Effector CD4-positive, alpha-beta T cell (primary cell): ENCODE data around the gene NUP160.
"Not testable (repeated sequence)": the region's sequence is repeated elsewhere in the genome, so short reads cannot be mapped to it uniquely, and the experiment has no call there.

Experiments used
- DNase-seq: peaks from one replicate; pipeline ENCODE4 v3.0.0-alpha.2; 2020

NUP160 gene

DNA sequence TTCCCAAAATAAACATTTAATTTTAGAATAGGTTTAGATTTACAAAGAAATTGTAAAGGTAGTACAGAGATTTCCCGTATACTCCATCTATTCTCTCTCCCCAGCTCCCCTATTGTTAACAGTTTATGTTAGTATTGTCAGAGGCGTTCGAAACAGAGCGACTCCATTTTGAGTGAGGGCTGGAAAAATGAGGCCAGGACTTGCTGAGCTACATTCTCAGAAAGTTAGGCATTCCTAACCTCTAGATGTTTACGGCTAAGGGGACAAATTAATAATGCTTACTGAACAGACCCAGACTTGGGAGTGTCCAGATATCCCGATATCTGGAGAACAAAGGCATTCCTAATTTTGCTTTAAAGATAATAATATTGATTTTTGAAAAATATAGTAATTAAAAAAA, 12.4 kb upstream of the NUP160 start:
- DNase-seq = no peak

DNA sequence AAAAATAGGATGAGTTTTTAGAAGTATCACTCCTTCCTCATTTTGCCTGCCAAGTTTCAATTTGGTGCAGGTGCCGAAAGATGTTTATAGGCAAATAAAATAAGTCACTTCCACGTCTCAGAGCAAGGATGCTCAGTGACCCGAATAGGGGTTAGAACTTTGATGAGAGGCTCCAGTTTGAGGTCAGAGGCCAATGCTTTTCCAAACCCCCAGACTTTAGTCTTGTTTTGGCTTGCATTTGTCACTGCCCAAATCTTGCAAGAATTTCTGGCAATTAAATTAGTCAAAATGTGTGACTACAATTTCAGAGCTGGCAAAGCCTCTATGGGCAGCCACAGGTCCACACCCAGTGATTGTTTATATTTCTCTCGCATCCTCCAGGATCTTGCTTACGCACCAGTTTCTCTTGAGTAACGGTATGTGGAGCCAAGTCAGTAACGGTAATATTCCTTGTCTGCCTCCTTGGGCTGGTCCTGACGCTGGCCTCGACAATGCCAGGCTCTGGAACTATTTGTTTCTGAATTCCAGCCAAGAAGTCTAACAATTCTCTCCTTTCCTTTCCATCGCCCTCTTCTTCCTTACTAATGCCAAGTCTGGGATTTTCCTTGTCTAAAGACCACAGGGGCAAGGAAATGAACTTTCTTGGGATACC, 9.9 kb upstream of the NUP160 start:
- DNase-seq = no peak

DNA sequence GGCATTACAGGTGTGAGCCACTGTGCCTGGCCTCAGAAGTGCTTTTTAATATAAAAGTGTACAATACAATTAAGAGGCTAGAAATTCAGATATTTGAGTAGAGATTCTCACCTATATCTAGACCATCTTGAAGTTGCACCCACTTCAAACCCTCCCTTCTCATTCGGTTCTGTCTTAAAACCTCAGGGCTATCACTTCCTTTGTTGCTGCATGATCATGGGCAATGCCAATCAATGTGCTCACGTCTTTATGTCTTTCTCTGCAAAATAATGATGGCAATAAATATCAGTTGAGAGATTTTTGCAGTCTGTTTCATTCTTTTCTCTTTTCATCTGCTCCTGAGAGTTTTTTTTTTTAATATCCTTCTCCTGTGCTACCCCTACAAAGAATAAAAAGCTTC, 9.3 kb upstream of the NUP160 start:
- no peak for DNase-seq

DNA sequence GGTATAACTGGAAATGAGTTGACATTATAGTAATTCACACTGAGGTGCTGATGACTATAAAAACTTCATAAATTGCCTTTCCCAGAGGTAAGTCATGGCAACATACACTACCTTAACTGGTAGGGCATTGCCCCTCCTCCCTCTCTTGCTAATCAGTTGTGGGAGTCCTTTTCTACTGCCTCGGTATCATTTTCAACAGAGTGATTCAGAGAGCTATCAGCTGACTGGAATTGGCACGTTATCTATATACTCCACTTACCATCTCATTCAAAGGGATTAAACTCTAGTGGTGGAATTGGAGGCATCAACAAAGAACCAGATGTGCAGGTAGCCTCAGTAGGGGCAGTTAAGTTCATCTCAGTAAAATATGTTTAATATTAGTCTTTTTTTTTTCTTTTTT, 8.0 kb upstream of the NUP160 start:
- no peak for DNase-seq

DNA sequence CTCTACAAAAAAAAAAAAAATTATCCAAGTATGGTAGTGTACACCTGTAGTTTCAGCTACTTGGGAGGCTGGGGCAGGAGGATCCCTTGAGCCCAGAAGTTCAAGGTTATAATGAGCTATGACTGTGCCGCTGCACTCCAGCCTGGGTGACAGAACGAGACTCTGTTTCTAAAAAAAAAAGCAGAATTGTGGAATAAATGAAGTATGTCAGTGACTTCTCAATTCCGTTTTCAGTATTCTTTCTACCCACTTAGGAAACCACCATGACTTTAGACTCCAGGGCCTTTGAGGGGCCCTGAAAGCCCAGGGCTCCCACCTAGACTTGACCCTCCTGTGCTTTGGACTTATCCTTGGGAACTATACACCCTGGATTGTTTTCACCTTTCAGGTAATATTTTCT, 6.5 kb upstream of the NUP160 start:
- no peak for DNase-seq

DNA sequence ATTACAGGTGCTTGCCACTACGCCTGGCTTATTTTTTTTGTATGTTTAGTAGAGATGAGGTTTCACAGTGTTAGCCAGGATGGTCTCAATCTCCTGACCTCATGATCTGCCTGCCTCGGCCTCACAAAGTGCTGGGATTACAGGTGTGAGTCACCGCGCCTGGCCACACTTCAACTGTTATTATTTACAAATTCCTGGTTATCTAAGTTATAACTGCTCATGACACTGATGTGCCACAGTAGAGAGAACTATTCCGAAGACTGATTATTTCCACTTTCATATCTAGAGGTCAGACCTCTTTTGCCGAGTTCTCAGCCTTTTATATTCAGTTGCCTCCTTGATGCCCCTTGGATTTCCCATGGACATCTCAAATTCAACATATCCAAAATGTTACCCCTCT, 3.9 kb upstream of the NUP160 start:
- no peak for DNase-seq

DNA sequence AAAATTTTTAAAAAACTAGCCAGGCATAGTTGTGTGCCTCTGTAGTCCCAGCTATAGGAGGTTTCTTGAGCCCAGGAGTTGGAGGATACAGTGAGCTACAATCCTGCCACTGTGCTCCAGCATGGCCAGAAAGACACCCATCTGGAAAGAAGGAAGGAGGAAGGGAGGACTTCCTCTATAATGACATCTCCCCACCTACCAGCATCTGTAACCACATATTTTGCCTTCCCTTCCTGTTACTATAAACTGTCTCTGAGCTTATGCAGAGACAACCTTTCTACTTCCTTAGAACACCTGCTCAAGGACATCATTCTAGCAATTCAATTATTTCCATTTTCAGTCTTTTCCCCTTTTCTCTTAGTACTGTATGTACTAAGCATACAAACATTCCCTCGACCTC, 2.2 kb upstream of the NUP160 start:
- no peak for DNase-seq

DNA sequence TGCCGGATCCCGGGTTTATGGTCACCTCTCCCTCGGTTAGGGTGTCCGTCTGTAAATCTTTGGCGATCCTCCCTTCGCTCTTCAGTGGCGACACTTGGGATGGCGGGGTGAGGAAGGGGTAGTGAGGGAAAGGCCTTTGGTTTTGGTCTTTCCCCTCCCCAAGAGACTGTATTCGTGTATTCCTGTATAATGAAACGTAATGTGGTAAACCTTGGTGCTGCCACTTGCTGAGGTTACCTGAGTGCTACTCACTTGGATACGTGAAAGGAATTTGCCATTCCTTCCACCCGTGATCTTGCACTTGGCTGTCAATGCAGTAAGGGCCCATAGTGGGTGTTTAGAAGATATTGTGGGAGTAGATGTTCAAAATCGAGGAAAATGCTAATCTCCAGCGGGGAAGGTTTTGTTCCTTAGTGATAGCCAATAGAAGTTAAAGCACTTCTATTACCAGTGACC, 578 bp upstream of the NUP160 start:
- DNase-seq = no peak

DNA sequence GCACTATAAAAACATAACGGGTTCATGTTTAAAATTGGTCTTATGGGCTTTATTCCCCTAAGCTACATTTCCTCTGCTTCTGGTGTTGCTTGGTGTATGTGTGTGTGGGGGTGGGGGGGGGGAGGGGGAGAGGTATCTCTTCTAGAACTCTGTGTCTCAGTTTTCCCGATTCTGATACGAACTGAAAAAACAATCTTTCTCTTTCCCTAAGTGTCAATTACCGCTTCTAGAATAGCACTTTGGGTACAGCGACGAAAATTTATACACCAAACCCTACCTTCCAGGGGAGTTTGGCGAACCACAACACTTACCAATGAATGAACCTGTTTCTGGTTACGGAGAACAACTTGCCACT, 636 bp downstream of the NUP160 start:
- no peak for DNase-seq

DNA sequence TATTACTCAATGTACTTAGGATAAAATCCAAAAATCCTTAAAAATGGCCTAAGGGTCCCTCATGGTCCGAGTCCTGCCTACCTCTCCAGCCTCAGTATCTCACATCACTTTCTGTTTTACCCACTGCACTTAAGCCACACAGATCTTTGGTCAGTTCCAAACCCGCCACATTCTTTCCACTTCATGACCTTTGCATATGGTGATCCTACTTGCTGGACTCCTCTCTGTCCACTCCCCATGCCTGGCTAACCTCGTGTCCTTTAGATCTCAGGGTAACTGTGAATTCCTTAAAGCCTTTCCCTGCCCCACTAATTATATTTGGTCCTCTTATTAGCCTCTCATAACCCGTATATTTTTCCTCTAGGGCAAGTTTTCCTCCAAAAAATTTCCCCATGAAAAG, 1.2 kb downstream of the NUP160 start:
- no peak for DNase-seq

DNA sequence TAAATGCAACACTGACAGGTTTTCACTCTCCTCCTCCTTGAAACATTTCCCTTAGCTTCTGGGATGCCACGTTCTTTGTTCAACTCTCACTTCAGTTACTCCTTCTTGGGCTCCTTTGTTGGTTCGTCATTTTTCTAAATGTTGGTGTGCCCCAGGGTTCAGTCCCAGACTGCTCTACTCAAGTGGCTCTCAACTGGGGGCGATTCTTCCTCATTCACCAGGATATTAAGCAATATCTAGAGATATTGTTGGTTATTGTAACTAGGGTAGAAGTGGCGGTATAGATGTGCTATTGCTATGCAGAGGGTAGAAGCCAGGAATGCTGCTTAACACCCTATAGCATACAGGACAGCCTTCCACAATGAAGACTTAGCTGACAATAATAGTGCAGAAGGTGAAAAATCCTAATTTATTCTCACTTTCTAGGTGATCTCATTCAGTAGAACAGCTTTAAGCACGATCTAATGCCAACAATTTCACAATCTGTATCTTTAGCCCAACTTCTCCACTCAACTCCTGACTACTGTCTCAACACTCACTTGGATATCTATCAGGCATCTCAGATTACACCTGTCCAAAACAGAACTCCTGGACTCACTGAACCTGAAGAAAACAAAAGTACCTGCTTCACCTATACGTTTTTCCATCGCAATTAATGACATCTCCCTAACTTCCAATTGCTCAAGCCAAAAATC, 4.6 kb downstream of the NUP160 start:
- DNase-seq = no peak

DNA sequence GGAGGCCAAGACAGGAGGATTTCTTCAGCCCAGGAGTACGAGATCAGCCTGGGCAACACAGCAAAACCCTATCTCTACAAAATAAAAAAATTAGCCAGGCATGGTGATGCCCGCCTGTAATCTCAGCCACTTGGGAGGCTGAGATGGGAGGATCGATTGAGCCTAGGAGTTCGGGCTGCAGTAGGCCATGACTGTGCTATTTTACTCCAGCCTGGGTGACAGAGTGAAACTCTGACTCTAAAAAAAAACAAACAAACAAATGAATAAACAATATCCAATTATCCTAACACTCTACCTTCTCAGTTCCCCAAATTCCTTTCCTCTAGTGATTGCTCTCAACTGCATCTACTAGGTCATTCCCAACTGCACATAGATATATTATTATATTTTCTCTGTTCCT, 5.4 kb downstream of the NUP160 start:
- no peak for DNase-seq

DNA sequence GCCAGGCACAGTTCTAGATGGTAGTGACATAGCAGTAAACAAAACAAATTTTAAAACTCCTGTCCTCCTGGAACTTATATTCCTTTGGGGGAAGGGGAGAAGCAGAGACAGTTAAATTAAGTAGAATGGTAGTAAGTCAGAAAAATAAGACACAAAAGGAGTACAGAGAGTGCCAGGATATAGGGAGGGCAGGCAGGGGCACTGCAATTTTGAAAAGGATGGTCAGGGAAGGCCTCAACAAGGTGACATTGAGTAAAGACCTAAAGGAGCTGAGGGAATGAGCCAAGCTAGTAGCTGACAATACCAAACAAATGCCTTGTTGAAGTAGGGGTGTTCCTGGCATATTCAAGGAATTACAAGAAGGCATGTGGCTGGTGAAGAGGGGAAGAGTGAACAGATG, 10.2 kb downstream of the NUP160 start:
- no peak for DNase-seq

DNA sequence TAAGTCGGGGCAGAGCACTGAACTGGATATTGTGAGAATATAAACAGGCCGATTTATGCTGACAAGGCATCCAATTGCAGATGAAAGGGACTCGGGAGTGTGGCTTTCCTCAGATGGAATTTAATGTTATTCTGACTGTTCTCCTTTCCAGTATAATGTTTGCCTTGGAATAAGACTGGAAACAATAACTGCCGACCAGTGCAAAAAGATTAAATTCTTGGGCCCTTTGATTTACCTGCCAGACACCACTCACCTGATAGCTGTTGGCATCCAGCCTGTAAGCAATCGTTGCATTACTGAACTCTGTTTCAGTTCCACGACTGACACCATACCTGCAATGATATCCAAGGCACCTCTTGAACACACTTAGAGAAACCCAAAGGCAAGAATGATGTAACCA, 10.9 kb downstream of the NUP160 start:
- DNase-seq = no peak

DNA sequence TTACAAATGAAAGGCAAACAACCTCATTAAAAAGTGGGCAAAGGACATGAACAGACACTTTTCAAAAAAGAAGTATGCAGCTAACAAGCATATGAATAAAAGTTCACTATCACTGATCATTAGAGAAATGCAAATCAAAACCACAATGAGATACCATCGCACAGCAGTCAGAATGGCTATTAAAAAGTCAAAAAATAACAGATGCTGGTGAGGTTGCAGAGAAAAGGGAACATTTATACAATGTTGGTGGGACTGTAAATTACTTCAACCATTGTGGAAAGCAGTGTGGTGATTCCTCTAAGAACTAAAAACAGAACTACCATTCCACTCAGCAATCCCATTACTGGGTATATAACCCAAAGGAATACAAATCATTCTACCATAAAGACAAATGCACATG, 18.1 kb downstream of the NUP160 start:
- not testable (repeated sequence) for DNase-seq

DNA sequence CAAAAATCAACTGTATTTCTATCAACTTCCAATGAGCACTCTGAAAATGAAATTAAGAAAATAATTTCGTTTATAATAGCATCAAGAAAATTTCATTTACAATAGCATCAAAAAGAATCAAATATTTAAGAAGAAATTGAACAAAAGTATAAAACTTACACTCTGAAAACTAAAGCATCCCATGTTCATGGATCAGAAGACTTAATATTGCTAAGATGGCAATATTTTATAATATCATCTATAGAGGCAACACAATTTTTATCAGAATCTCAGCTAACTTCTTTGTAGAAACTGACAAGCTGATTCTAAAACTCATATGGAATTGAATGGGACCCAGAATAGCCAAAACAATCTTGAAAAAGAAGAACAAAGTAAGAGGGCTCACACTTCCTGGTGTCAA, 19.9 kb downstream of the NUP160 start:
- no peak for DNase-seq

DNA sequence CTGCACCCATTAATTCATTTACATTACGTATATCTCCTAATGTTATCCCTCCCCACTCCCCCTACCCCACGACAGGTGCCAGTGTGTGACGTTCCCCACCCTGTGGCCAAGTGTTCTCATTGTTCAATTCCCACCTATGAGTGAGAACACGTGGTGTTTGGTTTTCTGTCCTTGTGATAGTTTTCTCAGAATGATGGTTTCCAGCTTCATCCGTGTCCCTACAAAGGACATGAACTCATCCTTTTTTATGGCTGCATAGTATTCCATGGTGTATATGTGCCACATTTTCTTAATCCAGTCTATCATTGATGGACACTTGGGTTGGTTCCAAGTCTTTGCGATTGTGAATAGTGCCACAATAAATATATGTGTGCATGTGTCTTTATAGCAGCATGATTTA, 25.5 kb downstream of the NUP160 start:
- DNase-seq = not testable (repeated sequence)

DNA sequence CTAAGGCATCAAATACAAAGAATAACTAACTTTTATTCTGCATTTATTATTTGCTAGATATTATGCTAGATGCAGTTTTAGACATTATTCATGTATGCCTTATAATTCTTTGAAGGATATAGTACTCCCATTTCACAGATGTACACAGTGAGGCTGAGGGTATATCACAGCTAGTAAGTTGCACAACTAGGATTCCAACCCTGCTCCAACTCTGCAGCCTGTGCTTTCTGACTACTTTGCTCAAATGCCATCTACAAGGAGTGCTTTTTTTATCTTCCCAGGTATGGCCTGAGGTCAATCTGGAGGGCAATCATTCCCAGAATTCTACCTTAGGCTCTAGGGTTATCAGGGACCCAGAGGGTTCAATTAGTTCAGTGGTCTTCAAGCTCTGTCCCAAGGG, 28.4 kb downstream of the NUP160 start:
- no peak for DNase-seq

DNA sequence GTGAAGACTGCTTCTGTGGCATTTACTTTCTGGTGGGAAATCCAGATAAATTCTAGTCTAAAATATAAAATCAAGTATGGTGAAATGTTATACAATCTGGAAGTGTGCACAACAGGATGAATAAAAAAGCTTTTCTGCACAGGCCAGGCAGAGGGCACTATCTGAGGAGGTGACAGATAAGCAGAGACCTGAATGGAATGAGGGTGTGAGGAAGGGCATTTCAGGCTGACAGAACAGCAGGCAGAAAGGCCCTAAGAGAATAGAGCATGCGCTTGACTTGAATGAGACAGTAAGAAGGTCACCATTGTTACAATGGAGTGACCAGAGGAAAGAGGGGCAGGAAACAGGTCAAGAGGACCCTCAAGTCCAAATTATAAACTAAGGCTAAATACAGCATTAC, 47.4 kb downstream of the NUP160 start:
- DNase-seq = no peak

DNA sequence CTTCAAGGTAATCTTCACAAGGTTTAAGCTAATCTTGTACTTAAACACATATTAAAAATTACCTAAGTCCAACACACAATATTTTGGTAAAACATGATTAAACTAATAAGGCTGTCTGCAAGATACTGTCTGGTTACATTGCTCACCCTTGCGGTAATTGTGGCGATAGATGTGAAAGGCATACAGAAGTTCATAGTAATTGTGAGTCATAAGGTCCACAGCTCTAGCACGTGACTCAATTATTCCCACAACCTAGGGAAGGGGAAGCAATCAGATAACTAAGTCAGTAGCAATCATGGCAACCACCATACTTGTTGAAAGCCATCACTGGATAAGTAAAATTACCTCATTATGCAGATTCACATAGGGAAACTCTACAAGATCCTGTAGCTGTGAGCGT, 50.5 kb downstream of the NUP160 start:
- DNase-seq = no peak

DNA sequence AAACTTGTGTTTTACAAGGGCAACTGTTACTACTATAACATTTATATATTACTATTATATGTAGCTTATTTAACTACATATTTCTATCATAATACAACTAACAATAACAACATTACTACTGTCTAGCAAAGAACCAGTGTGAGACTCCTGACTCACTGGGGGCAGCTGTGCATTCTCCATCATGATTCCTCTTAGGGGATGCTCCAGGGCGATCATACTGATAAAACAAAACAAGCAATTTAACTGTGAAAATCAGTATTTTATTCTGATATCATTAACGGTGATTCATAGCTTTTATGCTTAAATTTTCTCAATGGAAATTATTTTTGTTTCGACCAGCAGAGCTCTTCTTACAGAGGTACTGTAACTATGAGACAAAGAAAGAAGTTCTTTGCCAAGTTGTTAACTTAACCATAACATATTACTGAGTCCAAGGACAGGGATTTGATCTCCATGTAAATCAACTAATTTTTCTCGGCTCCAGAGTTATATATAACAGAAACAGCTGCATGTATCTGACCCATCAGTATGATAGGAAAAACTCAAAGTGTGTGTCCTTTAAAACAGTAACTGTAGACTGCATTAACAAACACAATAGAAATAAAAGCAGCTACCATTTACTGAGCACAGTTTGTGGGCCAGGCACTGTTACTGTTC, 56.2 kb downstream of the NUP160 start:
- no peak for DNase-seq

DNA sequence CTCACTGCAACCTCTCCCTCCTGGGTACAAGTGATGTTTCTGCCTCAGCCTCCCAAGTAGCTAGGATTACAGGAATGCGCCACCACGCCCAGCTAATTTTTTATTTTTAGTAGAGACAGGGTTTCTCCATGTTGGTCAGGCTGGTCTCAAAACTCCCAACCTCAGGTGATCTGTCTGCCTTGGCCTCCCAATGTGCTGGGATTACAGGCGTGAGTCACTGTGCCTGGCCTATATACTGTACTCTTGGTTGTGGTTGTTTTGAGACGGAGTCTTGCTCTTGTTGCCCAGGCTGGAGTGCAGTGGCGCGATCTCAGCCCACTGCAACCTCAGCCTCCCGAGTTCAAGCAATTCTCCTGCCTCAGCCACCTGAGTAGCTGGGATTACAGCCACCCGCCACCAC, 58.1 kb downstream of the NUP160 start:
- DNase-seq = not testable (repeated sequence)

DNA sequence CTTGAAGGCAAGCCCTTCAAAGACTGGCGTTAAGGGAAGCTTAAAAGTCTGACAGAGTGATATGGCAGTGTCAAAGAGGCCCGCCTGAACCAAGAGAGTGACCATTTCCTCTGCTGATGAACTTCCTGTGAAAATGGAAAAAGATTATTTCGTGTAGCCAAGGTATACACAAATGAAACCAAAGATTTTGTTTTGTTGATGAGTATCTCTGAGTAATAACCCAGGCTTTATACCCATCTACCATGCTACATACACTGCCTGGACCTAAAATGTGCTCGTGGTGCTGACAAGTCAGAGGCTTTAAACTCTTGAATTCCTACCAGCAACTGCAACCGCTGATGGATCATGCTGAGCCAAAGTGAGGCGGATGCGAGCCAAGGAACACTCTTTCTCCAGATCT, 60.0 kb downstream of the NUP160 start:
- DNase-seq = no peak

DNA sequence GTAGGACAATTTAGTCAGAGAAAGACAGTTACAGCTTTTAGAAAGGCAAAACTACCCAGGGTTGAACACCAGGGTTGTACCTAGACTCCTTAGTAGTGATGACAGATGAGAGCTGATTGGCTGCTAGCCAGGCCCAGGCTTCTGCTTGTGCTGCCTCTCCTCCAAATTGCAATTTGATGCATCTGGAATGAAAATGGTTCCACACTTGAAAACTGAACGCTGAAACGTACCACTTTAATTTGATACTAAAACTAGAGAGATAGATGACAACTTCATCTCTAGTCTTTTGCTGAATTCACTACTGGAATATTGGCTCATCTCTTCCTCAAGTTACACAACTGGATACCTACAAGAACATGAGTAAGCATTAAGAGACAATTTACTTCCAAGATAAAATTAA, 61.8 kb downstream of the NUP160 start:
- no peak for DNase-seq
